ENCODE measurements around the gene RSPH1.
A peak's percentile ranks its signal among the peaks of the same experiment; 100 is the strongest.

RSPH1 gene

DNA sequence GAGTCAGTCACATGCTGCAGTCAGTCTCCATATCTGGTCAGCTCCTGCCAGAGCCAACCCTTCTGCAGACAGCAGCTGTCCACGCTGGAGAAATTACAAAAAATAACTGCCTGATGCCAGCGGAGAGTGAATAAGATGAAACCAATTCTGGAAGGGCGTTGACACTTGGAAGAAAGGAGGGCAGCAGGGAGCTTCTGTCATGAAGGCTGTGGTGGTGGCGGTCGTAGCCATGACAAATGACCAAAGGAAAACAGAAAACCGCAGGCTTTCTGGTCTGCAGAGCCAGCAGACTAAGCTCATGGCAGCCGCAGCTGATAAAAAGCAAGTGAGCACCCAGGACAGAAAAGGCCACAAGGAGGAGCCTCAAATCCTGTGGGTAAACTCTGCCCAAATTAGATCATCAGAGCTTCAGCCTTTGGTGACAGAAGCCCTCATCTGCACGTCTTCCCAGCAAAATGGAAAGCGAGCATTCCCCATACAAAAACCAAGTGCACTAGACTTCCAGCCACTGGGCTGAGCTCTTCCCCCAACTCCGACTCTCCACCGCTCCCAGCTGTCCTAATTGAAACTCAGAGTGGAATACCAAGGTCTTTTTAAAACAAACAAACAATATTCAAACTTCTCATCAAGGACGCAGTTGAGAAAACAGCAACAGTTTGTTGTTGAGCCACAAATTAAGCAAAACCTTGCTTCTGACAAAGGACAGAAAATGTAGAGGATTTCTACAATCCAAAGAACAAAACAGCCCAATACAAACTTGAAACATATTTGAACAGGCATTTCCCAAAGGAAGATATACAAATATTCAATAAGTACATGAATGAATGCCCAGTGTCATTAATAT is 28.7 kb downstream of the RSPH1 start:
- DNase-seq = peak in 1 of 51 donors; percentile 12

DNA sequence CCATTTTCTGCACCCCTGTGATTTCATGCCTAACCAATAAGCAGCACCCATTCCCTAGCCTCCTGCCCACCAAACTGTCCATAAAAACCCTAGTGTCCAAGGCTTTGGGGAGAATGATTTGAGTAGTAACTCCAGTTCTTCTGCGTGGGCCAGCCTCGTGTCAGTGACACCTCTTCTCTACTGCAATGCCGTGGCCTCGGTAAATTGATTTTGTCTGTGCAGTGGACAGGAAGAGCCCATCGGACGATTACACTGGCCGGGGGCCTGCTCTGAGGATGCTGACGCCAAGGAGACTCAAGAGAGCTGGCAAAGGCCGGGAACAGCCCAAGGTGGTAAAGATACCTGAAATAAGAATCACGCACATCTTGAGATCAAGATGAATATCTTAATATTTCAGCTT is 29.3 kb downstream of the RSPH1 start:
- DNase-seq = no peak

DNA sequence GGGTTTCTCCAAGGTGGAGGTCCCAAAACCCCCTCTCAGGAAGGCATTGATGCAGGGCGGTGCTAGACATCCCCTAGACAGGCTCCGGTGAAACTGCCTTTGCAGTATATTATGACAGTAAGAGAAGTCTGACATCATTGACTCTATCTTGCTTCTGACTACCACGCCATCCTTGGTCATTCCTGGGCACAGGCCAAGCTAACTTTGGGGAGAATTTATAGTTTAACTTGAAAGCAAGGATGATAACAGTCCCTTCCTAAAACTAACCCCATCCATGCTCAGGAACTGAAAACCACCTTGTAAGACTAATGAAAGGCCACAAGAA is 30.3 kb downstream of the RSPH1 start:
- DNase-seq = no peak

DNA sequence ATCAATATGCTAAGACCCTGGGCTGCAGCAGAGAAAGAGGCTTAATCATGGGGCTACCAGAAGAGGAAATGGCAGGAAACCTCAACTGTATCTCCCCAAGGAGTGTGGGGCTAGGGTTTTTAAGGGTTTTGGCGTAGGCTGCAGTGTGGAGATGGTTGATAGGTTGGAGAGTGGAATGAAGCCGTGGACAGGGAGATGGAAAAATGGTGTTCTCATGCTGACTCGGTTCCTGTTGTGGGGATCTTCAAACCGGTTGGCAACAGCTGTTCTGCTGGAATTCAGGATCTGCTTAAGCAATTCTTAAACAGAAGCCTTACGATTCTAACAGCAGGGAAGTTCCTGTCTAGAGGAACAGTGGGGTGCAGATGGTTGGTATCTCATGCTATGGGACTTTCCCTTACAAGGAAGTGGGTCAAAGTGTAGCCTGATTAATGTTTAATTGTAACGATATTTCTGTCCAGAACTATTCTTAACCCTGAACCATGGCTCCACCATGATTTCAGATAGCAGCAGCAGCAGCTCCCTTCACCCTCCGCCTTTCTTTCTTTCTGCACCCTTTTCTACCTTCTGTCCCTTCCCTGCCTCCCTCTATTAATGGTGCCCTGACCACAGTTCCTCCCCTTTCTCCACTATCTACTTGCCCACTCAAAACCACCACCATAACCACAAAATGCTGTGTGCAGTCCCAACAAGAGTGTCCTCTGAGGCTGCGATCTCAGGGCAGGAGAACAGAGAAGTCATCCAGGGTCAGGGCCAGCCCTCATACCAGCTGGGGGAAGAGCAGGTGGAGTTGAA is 30.8 kb downstream of the RSPH1 start:
- no peak for DNase-seq

DNA sequence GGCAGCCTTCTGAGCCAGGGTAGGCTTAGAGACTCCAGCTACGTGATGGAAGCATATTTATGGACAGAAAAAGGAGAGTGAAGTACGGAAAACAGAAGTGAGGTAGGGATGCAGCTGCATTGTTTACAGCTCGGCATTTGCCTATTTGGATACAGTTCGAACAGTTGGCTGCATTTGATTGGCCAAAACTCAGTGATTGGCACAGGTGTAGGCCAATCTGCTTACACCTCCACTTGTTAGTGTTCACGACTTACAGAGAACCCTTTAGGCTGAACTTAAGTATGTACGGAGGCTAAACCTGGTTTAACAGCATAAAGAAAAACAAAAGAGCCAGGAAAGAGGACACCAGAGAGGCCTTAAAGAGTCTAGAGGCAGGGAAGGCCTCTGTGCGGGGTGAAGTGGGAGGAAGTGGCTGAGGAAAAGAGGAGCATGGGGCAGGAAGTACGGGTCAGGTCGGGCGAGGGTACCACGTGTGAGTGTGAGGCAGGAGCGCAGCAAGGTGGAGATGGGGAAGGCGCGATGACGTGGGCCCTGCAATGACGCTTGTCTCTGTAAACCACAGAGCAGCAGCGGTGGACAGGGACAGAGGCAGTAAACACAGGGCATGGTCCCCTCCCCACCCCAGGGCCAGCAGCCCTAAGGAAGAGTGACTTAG is 32.0 kb downstream of the RSPH1 start:
- peak in 9 of 51 donors; percentile 10 to 42 (median 24) for DNase-seq

DNA sequence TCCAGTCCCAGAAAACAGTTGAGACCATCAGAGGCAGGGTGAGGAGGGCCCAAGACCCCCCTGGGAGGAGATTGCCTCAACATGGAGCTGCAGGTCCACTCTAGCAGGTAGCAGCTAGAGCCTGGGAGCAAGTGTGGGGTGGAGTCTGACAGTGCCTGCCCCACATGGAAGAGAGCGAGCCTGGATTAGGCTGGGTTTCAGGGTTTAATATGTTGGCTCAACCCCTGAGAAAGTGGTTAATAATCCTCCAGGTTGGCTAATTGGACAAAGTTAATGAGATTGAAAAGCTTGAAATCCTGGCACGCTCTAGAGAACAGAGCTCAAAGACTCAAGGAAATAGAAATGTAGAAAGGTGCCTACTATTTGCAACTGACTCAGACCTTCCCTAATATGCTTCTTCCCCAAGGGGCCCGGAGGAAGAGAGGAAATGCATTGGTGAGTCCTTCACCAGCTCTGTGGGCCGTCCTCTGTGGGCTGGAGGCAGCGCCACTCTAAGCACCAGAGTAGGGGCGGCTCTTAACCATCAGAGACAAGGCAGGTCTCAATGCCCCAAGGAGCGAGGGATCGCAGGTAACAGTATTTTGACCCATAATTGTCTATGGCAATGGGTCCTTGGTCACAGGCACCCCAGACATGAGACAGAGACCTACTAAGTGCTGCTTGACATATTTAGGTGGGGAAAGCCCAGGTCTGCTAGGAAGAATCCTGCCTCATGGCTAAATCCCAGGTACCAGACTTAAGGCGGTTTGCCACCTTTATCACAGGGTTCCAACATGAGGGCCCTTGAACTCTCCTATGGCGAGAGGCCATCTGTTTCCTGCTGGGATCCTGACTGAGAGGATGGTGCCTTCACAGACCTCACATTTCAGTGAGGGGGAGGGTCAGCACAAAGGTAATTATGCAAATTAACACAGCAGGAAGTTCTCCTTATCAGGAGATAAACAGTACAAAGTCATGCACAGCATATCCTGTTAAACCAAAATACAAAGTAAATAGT is 33.8 kb downstream of the RSPH1 start:
- DNase-seq = no peak

DNA sequence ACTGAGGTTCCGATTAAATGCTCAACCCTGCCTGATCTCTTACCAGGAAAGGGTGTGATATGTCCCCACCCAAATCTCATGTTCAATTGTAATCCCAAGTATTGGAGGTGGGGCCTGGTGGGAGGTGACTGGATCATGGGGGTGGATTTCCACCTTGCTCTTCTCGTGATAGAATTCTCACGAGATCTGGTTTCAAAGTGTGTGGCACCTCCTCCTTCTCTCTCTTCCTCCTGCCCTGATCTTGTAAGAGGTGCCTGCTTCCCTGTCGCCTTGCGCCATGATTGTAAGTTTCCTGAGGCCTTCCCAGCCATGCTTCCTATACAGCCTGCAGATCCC is 34.9 kb downstream of the RSPH1 start:
- DNase-seq = no peak

DNA sequence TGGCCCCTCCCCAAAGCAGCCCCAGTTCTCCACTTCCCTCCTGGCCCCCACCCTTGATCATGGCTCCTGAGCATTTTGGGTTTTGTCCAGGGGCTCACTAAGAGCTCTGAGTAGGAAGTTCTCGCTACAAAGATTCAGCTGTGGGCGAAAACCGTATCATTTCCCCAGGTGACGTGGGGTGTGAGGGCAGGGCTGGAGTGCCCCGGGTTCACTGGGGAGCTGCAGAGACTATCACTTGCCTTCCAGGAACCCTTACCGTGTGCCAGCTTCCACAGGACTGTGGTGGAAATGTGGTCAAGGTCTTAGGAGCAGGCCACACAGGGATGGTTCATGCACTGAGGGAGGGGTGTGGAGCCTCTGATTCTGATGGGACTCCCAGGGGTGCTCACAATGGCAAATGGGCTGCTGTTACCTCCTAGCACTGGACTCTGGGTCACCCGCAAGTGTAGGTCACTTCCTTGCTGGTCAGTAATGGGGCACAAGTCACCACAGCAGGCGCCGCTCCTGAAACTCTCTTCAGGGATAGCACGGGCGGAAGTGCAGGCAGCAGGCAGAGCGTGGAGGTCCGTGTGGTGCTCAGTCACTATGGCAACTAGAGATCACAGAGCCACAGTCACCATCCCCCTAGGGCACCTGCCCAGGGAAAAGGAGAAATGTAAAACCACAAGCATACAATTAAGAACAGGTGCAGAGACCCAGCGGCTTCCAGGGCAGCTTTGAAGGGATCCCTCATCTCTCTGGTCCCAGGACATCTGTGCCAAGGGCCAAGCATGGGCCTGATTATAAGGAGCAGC is 35.4 kb downstream of the RSPH1 start:
- peak in 1 of 51 donors; percentile 14 for DNase-seq

DNA sequence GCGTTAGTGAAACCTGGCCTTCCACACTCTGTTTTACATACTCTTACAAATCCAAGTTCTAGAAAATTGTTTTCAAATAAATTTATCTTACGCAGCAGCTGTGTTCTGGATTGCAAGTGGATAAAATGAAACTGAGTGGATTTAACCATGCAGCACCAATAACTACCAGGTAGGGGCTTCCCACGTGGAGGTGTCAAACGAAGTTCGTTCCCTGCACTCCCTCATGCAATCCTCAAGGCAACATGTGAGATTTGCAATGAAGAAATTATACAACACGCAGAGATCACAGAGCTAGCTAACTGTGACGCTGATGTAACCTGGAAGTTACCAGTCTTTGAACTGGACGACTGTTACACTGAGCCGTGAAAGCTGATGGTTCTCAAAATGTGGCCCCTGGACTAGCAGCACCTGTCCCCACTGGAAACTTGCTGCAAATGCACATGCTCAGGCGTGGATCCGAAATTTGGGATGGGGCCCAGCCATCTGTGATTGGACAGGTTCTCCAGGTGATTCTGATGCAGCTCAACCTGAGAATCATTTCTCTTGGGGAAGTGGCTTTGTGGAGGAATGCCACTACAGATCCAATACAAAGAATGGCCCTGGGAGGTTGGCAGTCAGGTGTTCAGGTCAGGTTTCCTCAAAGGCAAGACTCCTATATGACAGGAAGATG is 36.3 kb downstream of the RSPH1 start:
- DNase-seq = no peak

DNA sequence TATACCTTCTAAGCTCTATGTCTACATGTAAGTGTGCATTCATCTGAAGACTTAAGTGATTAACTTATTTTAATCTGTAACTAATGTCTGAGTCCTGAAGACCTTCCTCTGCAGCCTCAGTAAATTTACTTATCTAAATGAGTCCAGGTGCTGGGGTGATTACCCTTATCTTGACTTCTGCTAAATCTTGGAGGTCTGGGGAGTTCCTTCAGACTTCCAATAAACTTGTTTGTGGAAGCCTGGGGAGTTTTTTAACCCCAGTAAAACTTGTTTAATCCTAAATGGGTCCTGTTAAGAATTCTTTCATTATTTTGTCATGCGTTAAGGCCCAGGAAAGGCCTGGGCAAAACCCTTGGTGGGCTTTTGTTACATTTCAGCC is 37.0 kb downstream of the RSPH1 start:
- DNase-seq = no peak

DNA sequence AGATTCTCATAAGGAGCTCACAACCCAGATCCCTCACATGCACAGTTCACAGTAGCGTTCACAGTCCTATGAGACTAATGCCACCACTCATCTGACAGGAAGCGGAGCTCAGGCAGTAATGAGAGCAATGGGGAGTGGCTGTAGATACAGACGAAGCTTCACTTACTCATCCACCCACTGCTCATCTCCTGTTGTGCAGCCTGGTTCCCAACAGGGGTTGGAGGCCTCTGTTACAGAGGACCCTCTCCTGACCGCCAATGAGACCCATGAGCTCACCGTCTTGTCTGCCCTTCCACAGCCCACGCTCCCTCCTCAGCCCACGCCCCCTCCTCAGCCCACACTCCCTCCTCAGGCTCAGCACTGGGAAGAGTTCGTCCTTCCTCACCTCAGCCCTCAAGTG is 39.6 kb downstream of the RSPH1 start:
- no peak for DNase-seq

DNA sequence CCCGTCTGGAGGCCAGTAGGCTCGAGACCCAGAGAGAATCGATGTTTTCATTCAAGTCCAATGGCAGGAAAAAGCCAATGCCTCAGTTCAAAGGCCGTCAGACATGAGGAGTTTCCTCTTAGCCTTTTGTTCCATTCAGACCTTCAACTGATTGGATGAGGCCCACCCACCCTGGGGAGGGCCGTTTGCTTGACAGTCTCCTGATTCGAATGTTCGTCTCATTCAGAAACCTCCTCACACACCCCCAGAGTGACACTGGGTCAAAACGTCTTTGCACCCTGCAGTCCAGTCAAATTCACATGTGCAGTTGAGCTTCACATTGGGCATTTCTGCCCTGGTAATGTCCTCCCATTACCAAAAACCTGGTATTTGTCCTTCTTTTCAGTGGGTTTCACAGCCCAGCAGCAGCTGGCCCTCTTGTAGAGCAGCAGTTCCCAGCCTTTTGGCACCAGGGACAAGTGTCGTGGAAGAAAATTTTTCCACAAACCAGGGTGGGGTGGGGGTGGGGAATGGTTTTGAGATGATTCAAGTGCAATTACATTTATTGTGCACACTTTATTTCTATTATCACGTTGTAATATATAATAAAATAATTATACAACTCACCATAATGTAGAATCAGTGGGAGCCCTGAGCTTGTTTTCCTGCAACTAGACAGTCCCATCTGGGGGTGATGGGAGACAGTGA is 40.1 kb downstream of the RSPH1 start:
- DNase-seq = no peak

DNA sequence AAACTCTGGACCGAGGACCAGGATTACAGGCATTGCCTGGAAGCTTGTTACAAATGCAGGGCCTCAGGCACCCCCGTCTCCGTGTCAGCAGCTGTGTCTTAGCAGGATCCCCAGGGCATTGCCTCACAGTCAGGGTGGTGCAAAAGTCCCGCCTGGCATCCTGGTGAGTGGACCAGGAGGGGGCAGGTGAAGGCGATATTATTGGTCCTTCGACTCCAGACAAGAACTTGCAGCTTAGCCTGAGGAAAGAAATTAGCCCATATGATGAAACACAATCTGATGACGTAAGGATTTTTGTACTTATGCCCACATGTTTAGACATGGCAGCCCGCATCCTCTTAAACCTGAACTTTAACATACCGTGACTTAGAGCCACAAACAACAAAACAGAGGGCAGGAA is 40.8 kb downstream of the RSPH1 start:
- no peak for DNase-seq

DNA sequence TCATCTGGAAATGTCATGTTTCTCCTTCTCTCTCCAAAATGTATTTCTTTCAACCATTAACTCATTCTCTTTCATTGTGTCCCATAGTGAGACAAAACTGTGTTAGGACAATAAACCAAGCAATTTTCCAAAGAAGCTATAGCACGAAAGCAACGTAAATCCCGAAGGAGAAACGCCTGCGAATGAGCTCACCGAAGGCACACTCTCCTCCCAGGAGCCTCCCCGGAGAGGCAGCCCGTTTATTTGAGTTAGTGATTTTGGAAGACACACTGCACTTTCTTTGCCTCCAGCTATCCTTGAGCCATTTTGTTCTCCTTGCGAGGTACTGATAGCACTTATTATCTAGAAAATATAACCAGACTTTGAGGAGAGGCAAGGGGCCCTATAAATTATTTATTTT is 41.2 kb downstream of the RSPH1 start:
- DNase-seq = no peak

DNA sequence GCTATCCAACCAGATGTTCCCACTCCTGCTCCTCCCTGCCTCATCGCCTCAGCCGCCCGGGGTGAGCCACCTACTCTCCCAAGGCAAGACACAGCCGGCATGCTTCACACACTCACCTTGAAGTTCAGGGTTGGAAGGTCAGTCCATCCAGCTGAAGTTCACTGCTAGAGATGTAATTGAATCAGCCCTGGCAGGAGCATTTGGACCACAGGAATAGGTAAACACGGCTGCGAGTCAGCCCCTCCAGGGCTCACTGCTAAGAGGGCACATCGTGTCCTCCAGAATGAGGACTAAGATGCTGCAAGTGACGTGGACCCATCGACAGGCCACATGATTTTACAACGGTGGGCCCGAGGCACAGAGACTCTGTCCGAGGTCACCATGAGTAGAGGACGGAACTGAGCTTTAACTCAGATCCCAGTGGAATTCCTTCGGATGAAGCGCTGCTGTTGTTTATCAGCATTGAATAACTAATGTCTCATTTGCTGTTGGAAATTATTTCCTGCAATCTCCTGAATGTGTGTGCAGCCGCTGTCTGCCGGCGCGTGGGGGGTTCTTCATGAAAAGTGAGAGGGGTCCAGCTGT is 41.9 kb downstream of the RSPH1 start:
- no peak for DNase-seq

DNA sequence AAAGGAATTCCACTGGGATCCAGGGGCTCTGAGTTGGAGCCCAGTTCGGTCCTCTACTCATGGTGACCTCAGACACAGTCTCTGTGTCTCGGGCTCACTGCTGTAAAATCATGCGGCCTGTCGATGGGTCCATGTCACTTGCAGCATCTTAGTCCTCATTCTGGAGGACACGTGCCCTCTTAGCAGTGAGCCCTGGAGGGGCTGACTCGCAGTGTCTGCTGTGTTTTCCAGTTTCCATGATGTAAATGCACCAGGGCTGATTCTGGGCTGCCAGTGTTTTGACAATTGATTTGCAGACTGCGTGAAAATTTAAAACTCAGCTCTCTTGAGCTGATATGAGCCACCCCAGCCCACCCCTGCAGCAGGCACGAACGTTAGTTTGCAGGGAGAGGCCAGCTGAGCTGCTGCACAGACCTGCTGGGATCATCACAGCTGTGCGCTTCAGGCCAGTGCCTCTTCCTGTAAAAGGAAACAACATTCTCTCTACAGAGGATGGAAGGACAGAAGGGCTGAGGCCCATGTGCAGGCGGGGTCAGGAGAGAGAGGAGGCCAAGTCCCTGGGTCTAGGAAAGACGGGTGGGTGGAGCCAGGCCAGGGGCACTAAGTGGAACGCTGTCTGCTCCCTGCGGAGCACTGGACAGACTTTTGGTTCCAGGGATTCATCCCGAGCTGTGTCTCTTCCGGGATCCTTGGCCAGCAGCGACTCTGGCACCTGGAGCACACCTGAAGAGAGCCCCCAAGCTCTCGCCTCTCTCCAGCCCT is 42.6 kb downstream of the RSPH1 start:
- DNase-seq = no peak

DNA sequence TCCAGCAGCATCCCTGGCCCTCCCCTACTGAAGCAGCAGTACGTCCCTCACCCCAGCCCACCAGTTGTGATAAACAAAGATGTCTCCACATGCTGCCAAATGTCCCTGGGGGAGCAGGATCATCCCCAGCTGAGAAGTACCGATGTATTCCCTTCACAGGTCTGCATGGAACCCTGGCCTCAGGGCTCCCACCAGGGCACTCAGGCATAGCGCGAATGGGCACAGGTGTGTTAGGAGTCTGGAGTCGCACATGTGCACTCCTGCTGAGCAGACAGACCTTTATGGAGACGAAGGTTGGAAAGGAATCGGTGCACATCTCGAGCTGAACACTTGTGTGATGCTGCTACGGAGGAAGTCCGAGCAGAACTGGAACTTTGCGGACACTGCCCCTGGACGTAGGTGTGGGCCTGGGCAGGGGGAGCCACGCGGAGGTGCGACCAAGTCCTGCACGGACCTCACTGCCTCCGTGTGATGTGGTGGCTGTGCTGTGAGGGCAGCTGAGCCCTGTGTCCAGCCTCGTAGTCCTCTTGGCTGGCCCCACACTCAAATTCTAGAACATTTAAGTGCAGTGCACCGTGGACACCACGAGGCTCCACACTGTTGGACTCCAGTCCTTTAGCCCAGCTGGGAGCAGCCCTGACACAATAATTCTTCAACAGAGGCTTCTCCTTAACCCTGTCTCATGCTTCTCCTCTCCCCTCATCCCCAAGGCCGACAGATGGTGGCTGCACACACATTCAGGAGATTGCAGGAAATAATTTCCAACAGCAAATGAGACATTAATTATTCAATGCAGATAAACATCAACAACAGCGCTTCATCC is 43.4 kb downstream of the RSPH1 start:
- DNase-seq = no peak
